ENCODE data around the gene UNKL. TPM values are rescaled to one million over a fixed set of nuclear protein-coding genes. Genes with fewer than 3 reads are reported as not detected.

Gene UNKL
- total and polyA plus RNA-seq, 10 donors = 6.6 to 80.0 (median 44.4) TPM

DNA sequence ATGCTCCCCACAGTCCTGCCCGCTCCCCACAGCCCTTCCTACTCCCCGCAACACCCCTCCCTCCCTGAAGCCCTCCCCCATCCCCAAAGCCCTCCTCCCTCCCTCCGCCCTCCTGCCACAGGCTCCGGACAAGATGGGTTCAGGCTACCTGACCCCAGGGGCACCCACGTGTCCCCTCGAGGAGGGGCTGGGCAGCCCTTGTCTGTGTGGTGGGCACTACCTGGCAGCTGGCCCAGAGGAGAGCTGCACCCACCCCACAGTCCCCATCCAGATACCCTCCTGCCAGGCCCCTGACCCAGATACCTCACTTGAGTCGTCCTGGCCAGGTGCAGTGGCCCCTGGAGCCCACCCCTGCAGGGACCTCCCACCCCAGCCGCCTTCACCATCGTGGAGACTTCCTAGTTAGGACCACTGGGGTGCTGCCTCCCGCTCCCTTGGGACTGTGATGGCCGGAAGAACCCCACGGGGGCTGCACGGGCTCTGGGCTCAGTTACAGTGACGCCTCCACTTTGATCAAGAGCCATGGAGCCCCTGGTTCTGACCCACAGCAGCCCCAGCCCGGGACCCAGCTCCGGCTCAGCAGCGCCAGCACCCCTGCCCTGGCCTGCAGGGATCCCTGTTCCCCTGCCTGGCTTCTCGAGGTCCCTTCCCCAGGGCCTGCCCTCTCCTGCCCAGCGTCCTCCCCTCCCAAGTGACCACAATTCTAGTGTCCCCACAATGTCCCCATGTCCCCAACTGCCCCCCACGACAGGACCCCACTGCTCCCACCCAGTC, 17.2 kb upstream of the UNKL start:
- peaks cover 0 to 26% (median 4%) of the 10 kb centered on the region in 6 donors for H3K36me3 ChIP-seq
- 64 to 80% (median 75%) methylated on average over 18 to 20 of the region's 20 CpGs for WGBS, 5 donors
- H3K27me3 ChIP-seq (replicated peaks in 1 of 7) = peaks cover 0 to 56% (median 0%) of the 10 kb centered on the region in 7 donors
- DNase-seq = no peak
- intact Hi-C loops (cut with DNase I; ENCODE audit: low total_unique reads) = no loop called here
- peak overlapping the region in 3 of 8 donors; percentile 58 to 60 (median 59) for H3K27ac ChIP-seq
- H3K4me1 ChIP-seq = peaks cover 0 to 57% (median 7%) of the 10 kb centered on the region in 6 donors
- TF ChIP-seq POLR2A (IDR thresholded peaks at IDR 0.05) (no peak), POLR2AphosphoS5 (IDR thresholded peaks at IDR 0.05) (no peak)
- TF ChIP-seq, protein P1, sequence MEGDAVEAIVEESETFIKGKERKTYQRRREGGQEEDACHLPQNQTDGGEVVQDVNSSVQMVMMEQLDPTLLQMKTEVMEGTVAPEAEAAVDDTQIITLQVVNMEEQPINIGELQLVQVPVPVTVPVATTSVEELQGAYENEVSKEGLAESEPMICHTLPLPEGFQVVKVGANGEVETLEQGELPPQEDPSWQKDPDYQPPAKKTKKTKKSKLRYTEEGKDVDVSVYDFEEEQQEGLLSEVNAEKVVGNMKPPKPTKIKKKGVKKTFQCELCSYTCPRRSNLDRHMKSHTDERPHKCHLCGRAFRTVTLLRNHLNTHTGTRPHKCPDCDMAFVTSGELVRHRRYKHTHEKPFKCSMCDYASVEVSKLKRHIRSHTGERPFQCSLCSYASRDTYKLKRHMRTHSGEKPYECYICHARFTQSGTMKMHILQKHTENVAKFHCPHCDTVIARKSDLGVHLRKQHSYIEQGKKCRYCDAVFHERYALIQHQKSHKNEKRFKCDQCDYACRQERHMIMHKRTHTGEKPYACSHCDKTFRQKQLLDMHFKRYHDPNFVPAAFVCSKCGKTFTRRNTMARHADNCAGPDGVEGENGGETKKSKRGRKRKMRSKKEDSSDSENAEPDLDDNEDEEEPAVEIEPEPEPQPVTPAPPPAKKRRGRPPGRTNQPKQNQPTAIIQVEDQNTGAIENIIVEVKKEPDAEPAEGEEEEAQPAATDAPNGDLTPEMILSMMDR (IDR thresholded peaks at IDR 0.05 in 8 of 11, conservative IDR thresholded peaks at IDR 0.05 in 3 of 11) = no peak
- H3K4me3 ChIP-seq = peak overlapping the region in 3 of 8 donors; percentile 13 to 53 (median 21)
- no peaks in the 10 kb centered on the region for H3K9me3 ChIP-seq

DNA sequence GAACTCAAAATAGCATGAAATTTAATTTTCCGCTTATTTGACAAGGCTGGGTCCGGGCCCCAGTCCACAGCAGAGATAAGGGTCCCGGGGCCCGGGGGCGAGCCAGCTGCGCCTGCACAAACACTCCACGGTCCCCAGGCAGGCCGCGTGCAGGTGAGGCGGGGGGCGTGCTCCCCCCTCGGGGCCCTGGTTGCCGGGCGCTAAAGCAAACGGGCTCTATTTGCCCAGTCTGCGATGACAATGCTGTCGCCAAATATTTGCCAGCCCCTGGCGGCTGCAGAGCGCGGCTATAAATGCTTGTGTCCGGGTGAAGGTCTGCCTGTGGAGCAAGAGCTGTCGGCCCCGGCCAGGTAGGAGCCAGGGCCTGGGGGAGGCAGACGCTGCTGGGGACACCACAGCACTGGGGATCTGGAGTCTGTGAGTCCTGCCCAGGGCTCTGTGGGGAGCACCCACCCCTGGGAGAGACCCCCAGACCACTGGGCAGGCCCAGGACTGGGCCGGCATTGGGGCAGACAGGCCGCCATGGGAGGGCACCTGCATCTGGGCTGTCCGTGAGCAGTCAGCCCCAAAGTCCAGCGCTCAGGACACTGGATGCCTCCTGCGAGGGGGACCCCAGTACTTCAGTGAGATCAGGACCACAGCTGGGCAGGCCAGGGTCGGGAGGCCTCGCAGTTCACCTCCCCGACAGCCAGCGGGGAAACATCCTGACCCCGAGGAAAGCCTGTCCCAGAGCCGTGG, 16.4 kb upstream of the UNKL start, which contains the start of gene PERCC1:
Gene PERCC1, plus strand, starts transcription at position 320 of the 738 bp plus-strand sequence. CDS start 1,516 bp downstream, outside the sequence.
- WGBS, 5 donors = 57 to 70% (median 65%) methylated on average over 22 to 35 of the region's 35 CpGs
- Histone ChIP-seq H3K27me3 (replicated peaks in 1 of 7) (peaks cover 0 to 56% (median 0%) of the 10 kb centered on the region in 7 donors), H3K9me3 (no peaks in the 10 kb centered on the region), H3K4me3 (peak within 1 kb of the TSS in 1 of 8 donors; percentile 53), H3K27ac (peak within 1 kb of the TSS in 2 of 8 donors; percentile 59 to 60), H3K4me1 (peaks cover 0 to 57% (median 7%) of the 10 kb centered on the region in 6 donors), H3K36me3 (peaks cover 0 to 18% (median 0%) of the 10 kb centered on the region in 6 donors)
- no peak for DNase-seq
- TF ChIP-seq, protein P1 (IDR thresholded peaks at IDR 0.05 in 8 of 11, conservative IDR thresholded peaks at IDR 0.05 in 3 of 11) = no peak
- TF ChIP-seq POLR2AphosphoS5 (IDR thresholded peaks at IDR 0.05) = no peak
- TF ChIP-seq POLR2A (IDR thresholded peaks at IDR 0.05) = no peak
- intact Hi-C loops (cut with DNase I; ENCODE audit: low total_unique reads) = no loop called here

DNA sequence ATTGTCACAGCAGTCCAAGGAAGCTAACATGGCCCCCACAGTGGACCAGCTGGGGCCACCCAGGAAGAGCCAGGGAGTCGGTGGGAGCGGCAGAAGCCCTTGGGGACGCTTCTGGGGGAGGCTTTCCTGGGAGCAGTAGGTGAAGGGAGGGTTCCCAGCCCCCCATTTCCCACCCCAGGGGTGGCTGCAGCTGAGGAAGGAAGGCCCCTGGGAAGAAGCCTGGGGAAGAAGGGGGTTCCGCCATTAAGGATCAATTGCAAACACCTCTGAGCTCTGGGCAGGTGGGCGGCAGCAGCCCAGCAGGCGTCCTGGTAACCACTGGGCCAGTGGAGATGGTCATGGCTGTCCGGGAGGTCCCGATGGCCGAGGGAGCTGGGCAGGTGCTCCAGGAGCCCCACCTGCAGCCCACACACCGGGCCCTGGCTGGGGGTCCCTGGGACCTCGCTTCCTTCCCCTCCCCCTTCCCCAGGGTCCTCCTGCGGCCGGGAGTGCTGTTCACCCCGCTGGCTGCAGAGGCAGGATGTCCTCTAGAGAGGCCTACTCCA, 15.8 kb upstream of the UNKL start:
- no peak for DNase-seq
- Histone ChIP-seq H3K9me3 (no peaks in the 10 kb centered on the region), H3K4me3 (no peak overlapping the region), H3K27me3 (replicated peaks in 1 of 7) (peaks cover 0 to 56% (median 0%) of the 10 kb centered on the region in 7 donors), H3K4me1 (peaks cover 0 to 57% (median 10%) of the 10 kb centered on the region in 6 donors), H3K27ac (no peak overlapping the region), H3K36me3 (peaks cover 0 to 12% (median 0%) of the 10 kb centered on the region in 6 donors)
- WGBS, 5 donors = 56 to 77% (median 60%) methylated on average over 8 to 14 of the region's 14 CpGs
- intact Hi-C loops (cut with DNase I; ENCODE audit: low total_unique reads) = no loop called here
- TF ChIP-seq POLR2A (IDR thresholded peaks at IDR 0.05) = no peak
- no peak for TF ChIP-seq POLR2AphosphoS5 (IDR thresholded peaks at IDR 0.05)
- TF ChIP-seq, protein P1 (IDR thresholded peaks at IDR 0.05 in 8 of 11, conservative IDR thresholded peaks at IDR 0.05 in 3 of 11) = no peak
